ENCODE measurements around the gene CPED1.

DNA sequence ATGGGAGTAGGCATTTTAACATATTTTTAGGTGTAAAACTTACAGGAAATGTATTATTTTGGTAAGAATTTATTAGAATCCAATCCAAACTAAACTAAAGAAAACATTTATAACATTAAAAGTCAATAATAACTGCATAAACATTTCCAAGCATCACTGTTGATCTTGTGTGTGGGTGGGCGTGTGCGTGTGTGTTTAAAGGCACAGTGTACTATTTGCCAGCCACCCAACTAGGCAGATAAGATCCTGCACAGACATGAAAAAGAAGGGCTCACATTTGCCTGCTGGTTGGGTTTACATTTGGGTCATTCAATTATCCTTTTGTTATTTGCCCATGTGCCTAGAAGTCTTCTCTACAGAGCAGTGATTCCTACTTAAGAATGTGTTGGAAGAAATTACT lies 309.3 kb downstream of the CPED1 start:
- TF ChIP-seq ESRRA (CRISPR knock-in tag; IDR thresholded peaks at IDR 0.05; ENCODE audit: borderline replicate concordance) (no peak), CBFB (CRISPR knock-in tag; IDR thresholded peaks at IDR 0.05; ENCODE audit: low read depth) (no peak), ELF4 (CRISPR knock-in tag; IDR thresholded peaks at IDR 0.05; ENCODE audit: low read depth) (no peak)
- TF ChIP-seq, protein P1, sequence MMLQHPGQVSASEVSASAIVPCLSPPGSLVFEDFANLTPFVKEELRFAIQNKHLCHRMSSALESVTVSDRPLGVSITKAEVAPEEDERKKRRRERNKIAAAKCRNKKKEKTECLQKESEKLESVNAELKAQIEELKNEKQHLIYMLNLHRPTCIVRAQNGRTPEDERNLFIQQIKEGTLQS (CRISPR knock-in tag; conservative IDR thresholded peaks at IDR 0.05): no peak
- TF ChIP-seq, protein P2, sequence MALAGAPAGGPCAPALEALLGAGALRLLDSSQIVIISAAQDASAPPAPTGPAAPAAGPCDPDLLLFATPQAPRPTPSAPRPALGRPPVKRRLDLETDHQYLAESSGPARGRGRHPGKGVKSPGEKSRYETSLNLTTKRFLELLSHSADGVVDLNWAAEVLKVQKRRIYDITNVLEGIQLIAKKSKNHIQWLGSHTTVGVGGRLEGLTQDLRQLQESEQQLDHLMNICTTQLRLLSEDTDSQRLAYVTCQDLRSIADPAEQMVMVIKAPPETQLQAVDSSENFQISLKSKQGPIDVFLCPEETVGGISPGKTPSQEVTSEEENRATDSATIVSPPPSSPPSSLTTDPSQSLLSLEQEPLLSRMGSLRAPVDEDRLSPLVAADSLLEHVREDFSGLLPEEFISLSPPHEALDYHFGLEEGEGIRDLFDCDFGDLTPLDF (CRISPR knock-in tag; IDR thresholded peaks at IDR 0.05): no peak
- TF ChIP-seq, protein P3, sequence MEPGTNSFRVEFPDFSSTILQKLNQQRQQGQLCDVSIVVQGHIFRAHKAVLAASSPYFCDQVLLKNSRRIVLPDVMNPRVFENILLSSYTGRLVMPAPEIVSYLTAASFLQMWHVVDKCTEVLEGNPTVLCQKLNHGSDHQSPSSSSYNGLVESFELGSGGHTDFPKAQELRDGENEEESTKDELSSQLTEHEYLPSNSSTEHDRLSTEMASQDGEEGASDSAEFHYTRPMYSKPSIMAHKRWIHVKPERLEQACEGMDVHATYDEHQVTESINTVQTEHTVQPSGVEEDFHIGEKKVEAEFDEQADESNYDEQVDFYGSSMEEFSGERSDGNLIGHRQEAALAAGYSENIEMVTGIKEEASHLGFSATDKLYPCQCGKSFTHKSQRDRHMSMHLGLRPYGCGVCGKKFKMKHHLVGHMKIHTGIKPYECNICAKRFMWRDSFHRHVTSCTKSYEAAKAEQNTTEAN (CRISPR knock-in tag; IDR thresholded peaks at IDR 0.05): no peak

Measured in WTC11 (cell line).